Endothelial cell of umbilical vein (primary cell): ENCODE results near the gene ADA. TPM values are rescaled to one million over a fixed set of nuclear protein-coding genes. Genes with fewer than 3 reads are reported as not detected.

Experiments used
- BruUV-seq: library from RNA; stranded (reverse); fragments of 400-500 nt; replicated peaks from 2 replicates; lab custom pipeline; 2021; lab: Mats Ljungman, UMichigan
- CTCF ChIA-PET: fragments of 300-600, 350-600 bp; sonication (Branson Sonifier 250); formaldehyde crosslinking; loops from one replicate; lab custom pipeline; 2021; ENCODE audit warnings: antibody characterized with exemption, inconsistent platforms; lab: Charles Lee
- POLR2A ChIA-PET: fragments of 300-600, 350-600 bp; sonication (Branson Sonifier 250); formaldehyde crosslinking; loops from one replicate; lab custom pipeline; 2021; ENCODE audit warnings: antibody characterized with exemption, inconsistent platforms; lab: Charles Lee
- DNase-seq: peaks from one replicate; pipeline ENCODE4 v3.0.0-alpha.2; 2011; ENCODE audit warnings: low read depth, low spot score
- FAIRE-seq: peaks from 2 replicates; lab custom pipeline; 2011; peaks lifted over from hg19 to GRCh38; lab: Jason Lieb, UNC
- H2AFZ ChIP-seq: 2 replicates; pipeline ENCODE4 v1.6.0; 2012; ENCODE audit warnings: low read depth, low read length, control low read depth, inconsistent platforms
- H3K27ac ChIP-seq: 2 replicates; pipeline ENCODE4 v1.5.1; 2011; ENCODE audit warnings: low read depth, mild to moderate bottlenecking, control low read depth, low read length, moderate library complexity; ENCODE audit not compliant: insufficient read depth
- H3K27me3 ChIP-seq, 2 experiments: 2 replicates each; pipeline versions ENCODE4 v1.6.0 to v1.6.1; 2011; ENCODE audit warnings: low read length in 2 of 2, mixed read lengths in 1 of 2; ENCODE audit not compliant: control insufficient read depth in 2 of 2, insufficient read depth in 2 of 2
- H3K36me3 ChIP-seq, 2 experiments: 2 replicates in 1 of 2; 3 replicates in 1 of 2; pipeline ENCODE4 v1.5.1; 2011; ENCODE audit warnings: low read length in 2 of 2, mild to moderate bottlenecking in 1 of 2, moderate library complexity in 1 of 2; ENCODE audit not compliant: control insufficient read depth in 2 of 2, insufficient read depth in 2 of 2; ENCODE audit errors: extremely low read depth in 1 of 2
- H3K4me1 ChIP-seq: 3 replicates; pipeline ENCODE4 v1.5.1; 2011; ENCODE audit warnings: mild to moderate bottlenecking, low read length; ENCODE audit not compliant: control insufficient read depth, insufficient read depth; ENCODE audit errors: extremely low read depth
- H3K4me2 ChIP-seq: 2 replicates; pipeline ENCODE4 v1.6.1; 2011; ENCODE audit warnings: low read length, control low read depth, mixed read lengths; ENCODE audit not compliant: insufficient read depth
- H3K4me3 ChIP-seq, 3 experiments: fragments of 200-600 bp in 1 of 3; sonication (generic), shearing (Covaris generic) in 1 of 3; replicated peaks in 1 of 3; 2 replicates each; pipeline ENCODE4 v1.5.1; 2011 to 2016; ENCODE audit warnings: control low read depth in 3 of 3, low read length in 3 of 3, mild to moderate bottlenecking in 2 of 3, inconsistent platforms in 1 of 3, low read depth in 1 of 3, moderate library complexity in 1 of 3; ENCODE audit not compliant: insufficient read depth in 1 of 3
- H3K79me2 ChIP-seq: 2 replicates; pipeline ENCODE4 v1.6.0; 2012; ENCODE audit warnings: low read length, inconsistent platforms; ENCODE audit not compliant: control insufficient read depth, insufficient read depth
- H3K9ac ChIP-seq: replicated peaks from 2 replicates; pipeline ENCODE3; 2011; ENCODE audit warnings: low read length, control low read depth; ENCODE audit not compliant: insufficient read depth; ENCODE audit errors: extremely low read depth
- H3K9me1 ChIP-seq: replicated peaks from 3 replicates; pipeline ENCODE4 v1.6.0; 2011; ENCODE audit warnings: mild to moderate bottlenecking, low read length; ENCODE audit not compliant: control insufficient read depth, insufficient read depth; ENCODE audit errors: extremely low read depth
- H3K9me3 ChIP-seq: replicated peaks from 2 replicates; pipeline ENCODE4 v1.5.1; 2012; ENCODE audit warnings: low read length, inconsistent platforms; ENCODE audit not compliant: control insufficient read depth, insufficient read depth
- H4K20me1 ChIP-seq: replicated peaks from 2 replicates; pipeline ENCODE3; 2011; ENCODE audit warnings: mild to moderate bottlenecking, low read length; ENCODE audit not compliant: control insufficient read depth, insufficient read depth; ENCODE audit errors: extremely low read depth
- CTCF ChIP-seq, 2 donors: IDR thresholded peaks; 1 replicate in 1 of 2; 2 replicates in 1 of 2; pipeline ENCODE4 v1.5.1; 2011; ENCODE audit warnings: low read length in 2 of 2, mild to moderate bottlenecking in 2 of 2, moderate library complexity in 2 of 2, control low read depth in 1 of 2, inconsistent platforms in 1 of 2, low read depth in 1 of 2; ENCODE audit not compliant: insufficient read depth in 1 of 2; ENCODE audit errors: extremely low read depth in 1 of 2
- EZH2 ChIP-seq: IDR thresholded peaks from 2 replicates; pipeline ENCODE4 v1.6.1; 2012; ENCODE audit warnings: borderline replicate concordance, low read depth, mild to moderate bottlenecking, moderate library complexity, low read length, inconsistent platforms; ENCODE audit not compliant: severe bottlenecking
- FOS ChIP-seq: IDR thresholded peaks from 2 replicates; pipeline ENCODE4 v1.6.1; 2011; ENCODE audit warnings: mild to moderate bottlenecking, low read length, moderate library complexity, borderline replicate concordance; ENCODE audit not compliant: insufficient read depth
- GATA2 ChIP-seq: IDR thresholded peaks from 2 replicates; pipeline ENCODE4 v1.7.0; 2011; ENCODE audit warnings: low read depth, mild to moderate bottlenecking, moderate library complexity, mixed read lengths, low read length; ENCODE audit not compliant: insufficient read length, insufficient read depth
- JUN ChIP-seq: IDR thresholded peaks from 2 replicates; pipeline ENCODE4 v1.6.1; 2011; ENCODE audit warnings: borderline replicate concordance, low read depth; ENCODE audit not compliant: insufficient read length, insufficient read depth
- MAX ChIP-seq: IDR thresholded peaks from 2 replicates; pipeline ENCODE4 v1.6.1; 2011; ENCODE audit not compliant: insufficient read depth, insufficient read length
- MYC ChIP-seq: IDR thresholded peaks from one replicate; pipeline ENCODE4 v1.6.1; 2011; ENCODE audit warnings: mild to moderate bottlenecking, low read depth, low read length
- POLR2A ChIP-seq: IDR thresholded peaks from 2 replicates; pipeline ENCODE4 v1.6.1; 2012; ENCODE audit warnings: low read depth, mild to moderate bottlenecking, control low read depth, low read length
- POLR2AphosphoS5 ChIP-seq: IDR thresholded peaks from 2 replicates; pipeline ENCODE4 v1.6.1; 2012; ENCODE audit warnings: low read depth, mild to moderate bottlenecking, control low read depth, low read length, moderate library complexity; ENCODE audit not compliant: insufficient read depth
- dilution Hi-C: fragments of 300-500 bp; cut with MboI; formaldehyde crosslinking; loops from one replicate; pipeline ENCODE4 v1.15.0; 2019; ENCODE audit warnings: low sequenced_read_pairs; ENCODE audit not compliant: extremely low pct_ligation_motif_present
- intact Hi-C: fragments of 100-400 bp; cut with micrococcal nuclease; formaldehyde crosslinking; loops from one replicate; pipeline ENCODE4 v1.10.0; 2022
- polyA plus RNA-seq, 4 experiments: library from polyadenylated mRNA; depleted of rRNA in 3 of 4; stranded (reverse) in 3 of 4; unstranded in 1 of 4; fragments of >200 nt; gene quantifications; 2 replicates each; pipeline versions ENCODE4 v1.2.1 to v1.2.3, GENCODE V29; 2011 to 2012; ENCODE audit warnings: missing spikeins in 1 of 4
- total RNA-seq: library from RNA; stranded (reverse); gene quantifications from 2 replicates; pipeline ENCODE4 v1.2.3, GENCODE V29; 2021

The ADA gene
- total and polyA plus RNA-seq, 2 donors (not counting 3 experiments of a cell fraction or from before 2014, with no cell fraction given) = 26.3 to 33.1 TPM

- no peak for TF ChIP-seq POLR2A
- TF ChIP-seq CTCF (IDR thresholded peaks at IDR 0.05; ENCODE audit: extremely low read depth in 1 of 2, insufficient read depth in 1 of 2, low read depth in 1 of 2, low read length in 2 of 2) = no peak
- no peak for TF ChIP-seq MAX
- no peak for TF ChIP-seq EZH2
- no peak for TF ChIP-seq GATA2
- TF ChIP-seq MYC = no peak
- no peak for TF ChIP-seq POLR2AphosphoS5
- TF ChIP-seq JUN = no peak
- no peak for TF ChIP-seq FOS
- H3K4me2 ChIP-seq = peak overlapping the region; percentile 23
- BruUV-seq = no TSS peak
- H3K9me1 ChIP-seq = no peaks in the 10 kb centered on the region
- POLR2A ChIA-PET = no interaction called here
- dilution Hi-C loops (no loop called here), intact Hi-C loops (loop anchor here (1.0 to 2.0 kb wide), 4 partner anchors 37 to 483 kb away; partner anchors contain the start of genes OSER1 and YWHAB)
- H3K27ac ChIP-seq = peak overlapping the region; percentile 93
- H3K36me3 ChIP-seq = no peaks in the 10 kb centered on the region
- peaks cover 33% of the 10 kb centered on the region for H3K4me1 ChIP-seq
- H3K9ac ChIP-seq = peak overlapping the region; percentile 51
- no peak overlapping the region for H2AFZ ChIP-seq
- H3K9me3 ChIP-seq = peaks cover 4% of the 10 kb centered on the region
- H3K79me2 ChIP-seq = no peaks in the 10 kb centered on the region
- CTCF ChIA-PET = interaction anchor here (0.8 to 5.0 kb wide), 5 partner anchors 9 to 194 kb away, joined by 3 to 30 read pairs (median 7); no protein-coding TSS in a partner anchor
- FAIRE-seq = peak; percentile 55
- H3K27me3 ChIP-seq = no peaks in the 10 kb centered on the region
- H3K4me3 ChIP-seq = no peak overlapping the region
- no peak for DNase-seq
- no peaks in the 10 kb centered on the region for H4K20me1 ChIP-seq
These were observed 42.1 kb upstream of the ADA start for GRCh38 chr20:44693627-44694026.
